D721Med (cell line): ENCODE data around the gene HOXA9.

ENCODE experiments used
- DNase-seq: peaks from one replicate; pipeline ENCODE4 v3.0.0; 2011; ENCODE audit warnings: low spot score; ENCODE audit not compliant: insufficient read length
- FAIRE-seq: peaks from 2 replicates; lab custom pipeline; 2011; peaks lifted over from hg19 to GRCh38; lab: Jason Lieb, UNC
- TF ChIP-seq, protein P1 (sequence below): IDR thresholded peaks from 2 replicates; pipeline ENCODE4 v1.5.1; 2012; ENCODE audit warnings: mild to moderate bottlenecking, control low read depth; ENCODE audit not compliant: insufficient read depth; ENCODE audit errors: missing control alignments

Gene HOXA9

DNA sequence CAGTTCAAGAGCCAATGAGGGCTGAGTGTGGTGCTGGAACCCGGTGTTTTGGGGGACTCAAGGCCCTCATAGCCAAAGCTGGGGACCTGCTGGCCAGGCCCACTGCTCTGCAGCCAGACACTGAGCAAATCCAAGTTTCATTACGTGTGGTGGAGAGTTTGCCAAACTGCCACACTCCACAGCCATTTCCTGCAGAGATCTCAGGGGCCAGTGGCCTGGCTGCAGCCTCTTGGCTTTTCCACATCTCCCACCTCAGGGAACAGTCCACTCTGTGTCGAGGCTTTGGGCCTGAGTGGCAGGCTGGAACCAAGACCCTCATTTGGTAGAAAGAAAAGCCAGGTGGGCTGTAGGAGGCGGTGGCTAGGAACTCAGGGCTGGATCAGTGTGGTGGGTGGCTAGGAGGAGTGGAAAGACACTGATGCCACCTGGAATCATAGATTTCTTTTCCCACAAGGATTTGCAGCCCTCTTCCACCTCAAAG lies 16.5 kb upstream of the HOXA9 start:
- TF ChIP-seq, protein P1, sequence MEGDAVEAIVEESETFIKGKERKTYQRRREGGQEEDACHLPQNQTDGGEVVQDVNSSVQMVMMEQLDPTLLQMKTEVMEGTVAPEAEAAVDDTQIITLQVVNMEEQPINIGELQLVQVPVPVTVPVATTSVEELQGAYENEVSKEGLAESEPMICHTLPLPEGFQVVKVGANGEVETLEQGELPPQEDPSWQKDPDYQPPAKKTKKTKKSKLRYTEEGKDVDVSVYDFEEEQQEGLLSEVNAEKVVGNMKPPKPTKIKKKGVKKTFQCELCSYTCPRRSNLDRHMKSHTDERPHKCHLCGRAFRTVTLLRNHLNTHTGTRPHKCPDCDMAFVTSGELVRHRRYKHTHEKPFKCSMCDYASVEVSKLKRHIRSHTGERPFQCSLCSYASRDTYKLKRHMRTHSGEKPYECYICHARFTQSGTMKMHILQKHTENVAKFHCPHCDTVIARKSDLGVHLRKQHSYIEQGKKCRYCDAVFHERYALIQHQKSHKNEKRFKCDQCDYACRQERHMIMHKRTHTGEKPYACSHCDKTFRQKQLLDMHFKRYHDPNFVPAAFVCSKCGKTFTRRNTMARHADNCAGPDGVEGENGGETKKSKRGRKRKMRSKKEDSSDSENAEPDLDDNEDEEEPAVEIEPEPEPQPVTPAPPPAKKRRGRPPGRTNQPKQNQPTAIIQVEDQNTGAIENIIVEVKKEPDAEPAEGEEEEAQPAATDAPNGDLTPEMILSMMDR = no peak
- DNase-seq (no peak), FAIRE-seq (no peak)

DNA sequence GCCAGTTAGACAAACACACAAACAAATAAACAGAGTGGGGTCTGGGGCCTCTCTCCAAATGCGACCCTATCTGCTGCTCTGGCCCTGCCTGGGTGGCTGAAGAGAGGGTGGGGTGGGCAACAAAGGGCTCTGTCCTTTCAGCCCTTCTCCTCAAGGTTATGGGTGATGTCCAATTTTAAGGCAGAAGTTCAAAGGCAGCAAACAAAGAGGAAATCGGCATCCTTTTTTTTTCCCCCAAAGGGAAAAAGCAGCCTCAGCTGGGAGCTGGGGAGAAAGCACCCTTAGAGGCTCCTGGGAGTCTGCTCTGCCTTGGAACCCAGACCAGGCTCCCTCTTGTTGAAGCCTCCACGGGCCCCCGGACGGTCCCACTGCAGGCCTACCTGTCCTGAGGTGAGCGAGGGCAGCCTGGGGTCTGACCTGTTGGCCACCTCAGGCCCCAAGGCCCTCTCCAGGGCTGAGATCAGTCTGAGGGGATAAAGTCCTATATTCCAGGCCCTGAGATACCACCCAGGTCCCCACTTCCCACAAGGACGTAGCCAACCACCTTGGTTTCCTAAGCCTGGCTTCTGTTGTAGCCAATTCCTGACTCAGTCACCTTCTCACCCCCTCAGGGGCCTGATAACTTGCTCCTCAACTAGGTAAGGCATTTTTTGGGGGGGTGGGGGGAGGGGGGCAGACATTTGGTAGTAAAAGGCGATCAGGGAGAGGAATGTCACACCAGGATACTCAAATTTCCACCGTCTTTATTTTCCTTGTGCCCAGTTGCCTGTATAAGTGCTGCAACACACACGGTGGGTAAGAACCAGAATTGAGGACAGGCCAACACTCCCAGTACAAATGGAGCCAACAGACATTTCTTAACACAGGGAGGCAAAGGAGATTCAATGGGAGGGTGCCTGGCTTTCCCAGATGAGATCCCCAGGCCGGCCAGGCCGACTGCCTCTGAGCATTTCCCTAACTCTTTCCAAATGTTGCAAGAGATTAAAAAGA lies 15.4 kb upstream of the HOXA9 start:
- DNase-seq (no peak), FAIRE-seq (no peak)
- TF ChIP-seq, protein P1 = no peak

DNA sequence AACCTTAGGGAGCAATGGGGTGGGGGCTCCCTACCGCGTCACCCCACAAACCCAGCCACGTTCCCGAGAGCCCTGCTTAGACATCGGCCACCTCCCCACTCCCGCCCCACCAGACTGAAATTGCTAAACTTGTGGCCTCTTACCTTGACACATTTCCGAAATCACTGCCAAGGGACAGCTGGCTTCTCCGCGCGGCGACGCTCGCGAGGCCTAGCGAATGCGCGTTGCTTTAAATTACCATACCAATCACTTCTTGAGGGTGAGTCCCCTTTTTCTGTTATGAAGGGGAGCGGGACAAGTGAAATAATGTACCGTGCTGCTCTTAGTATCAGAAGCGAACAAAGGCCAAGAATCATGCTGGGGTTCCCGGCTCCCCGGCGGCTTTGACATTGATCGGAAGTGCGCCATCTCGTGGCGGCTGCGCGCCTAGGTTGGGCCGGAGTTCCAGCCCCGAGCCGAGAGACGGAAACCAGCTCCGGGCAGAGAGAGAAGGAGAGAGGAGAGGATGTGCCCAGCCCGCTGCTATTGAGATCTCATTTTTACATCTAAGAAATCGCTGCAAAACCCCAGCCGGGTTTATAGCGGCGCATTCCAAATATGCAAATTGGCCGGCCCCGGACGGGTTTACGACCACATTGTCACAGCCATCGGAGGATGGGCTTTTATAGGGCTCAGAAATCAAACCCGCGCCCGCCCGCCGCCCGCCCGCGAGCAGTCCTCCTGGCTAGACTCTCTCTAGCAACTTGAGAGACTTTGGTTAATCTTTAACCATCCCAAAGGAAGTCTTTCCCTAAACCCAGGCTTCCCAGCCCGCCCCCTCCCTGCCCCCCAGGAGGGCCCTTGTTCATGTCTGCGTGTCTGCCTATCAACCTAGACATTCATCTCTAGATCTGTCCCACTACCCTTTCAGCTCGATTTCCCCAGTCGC lies 14.4 kb upstream of the HOXA9 start:
- no peak for FAIRE-seq
- DNase-seq = peak; percentile 91
- TF ChIP-seq, protein P1 = peak; percentile 53

DNA sequence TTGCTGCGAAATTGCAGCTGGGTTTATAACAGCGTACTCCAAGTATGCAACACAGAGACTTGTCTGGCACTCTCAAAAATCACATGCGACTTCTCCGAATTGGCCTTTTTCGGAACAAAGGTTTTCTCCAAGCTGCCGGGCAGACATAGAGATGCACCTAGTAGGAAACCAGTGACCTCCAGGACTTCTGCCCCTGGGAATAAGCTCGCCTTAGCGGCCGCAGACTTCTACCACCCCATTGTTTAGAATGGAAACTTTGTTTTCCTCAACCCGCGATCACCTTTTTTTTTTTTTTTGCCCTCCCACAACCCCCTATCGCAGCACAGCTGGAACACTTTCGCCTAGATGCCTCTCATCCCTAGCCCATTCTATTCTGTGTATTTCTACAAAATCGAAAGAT lies 13.7 kb upstream of the HOXA9 start:
- FAIRE-seq (no peak), DNase-seq (no peak)
- TF ChIP-seq, protein P1 = no peak

DNA sequence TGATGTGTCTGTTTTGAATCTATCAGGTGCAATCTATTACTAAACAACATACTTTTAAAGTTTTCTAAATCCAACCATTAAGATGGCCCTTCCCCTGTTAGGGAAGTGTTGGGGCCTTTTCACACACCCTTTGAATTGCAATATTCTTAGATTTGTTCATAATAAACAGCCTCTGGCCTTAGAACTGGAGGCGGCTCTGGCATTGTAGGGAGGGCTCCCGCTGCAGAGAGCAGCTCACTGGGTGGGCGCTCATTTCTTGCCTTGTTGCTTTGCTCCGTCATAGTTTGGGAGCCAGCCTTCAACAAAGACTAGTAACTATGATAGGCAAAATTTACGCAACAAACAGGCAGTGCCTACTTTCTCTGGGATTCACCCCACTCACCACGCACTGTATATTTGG lies 13.0 kb upstream of the HOXA9 start:
- TF ChIP-seq, protein P1 = no peak
- FAIRE-seq (no peak), DNase-seq (no peak)

DNA sequence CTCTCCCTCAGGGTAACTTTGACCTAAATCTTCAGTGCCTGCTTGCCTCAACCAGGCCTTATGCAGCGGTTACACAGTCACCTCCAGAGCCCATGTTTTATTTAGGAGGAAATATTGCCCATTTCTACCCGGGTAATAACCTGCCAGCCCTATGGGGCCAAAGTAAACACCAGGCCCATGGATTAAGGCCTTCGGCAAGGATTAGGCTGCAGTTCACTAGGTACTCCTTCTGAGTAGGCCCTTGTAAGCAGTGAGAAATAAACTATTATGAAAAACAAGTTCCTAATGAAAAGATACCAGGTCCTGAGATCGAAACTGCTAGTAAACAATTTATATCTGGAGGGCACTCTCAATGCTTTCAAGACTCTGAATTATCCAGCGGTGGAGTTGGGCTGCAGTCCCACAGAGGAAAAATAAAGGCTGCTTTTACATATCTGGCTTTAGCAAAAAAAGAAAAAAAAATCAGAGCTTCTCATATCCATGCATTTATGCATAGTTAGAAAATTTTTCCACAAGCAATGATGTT lies 12.5 kb upstream of the HOXA9 start:
- DNase-seq (no peak), FAIRE-seq (no peak)
- TF ChIP-seq, protein P1 = no peak
